WTC11 (cell line): ENCODE data around the gene BATF2. TPM values are rescaled to one million over a fixed set of nuclear protein-coding genes. Genes with fewer than 3 reads are reported as not detected.
A peak's percentile ranks its signal among the peaks of the same experiment; 100 is the strongest.

Source experiments
- ATAC-seq: fragments of 200-7000 bp; cut with Tn5 transposase; 2 replicates; pipeline ENCODE4 v1.10.0; 2021; ENCODE audit warnings: mild to moderate bottlenecking, moderate library complexity
- CTCF ChIA-PET: fragments of 300-600 bp; sonication (Branson Sonifier 250); formaldehyde crosslinking; loops from one replicate; lab custom pipeline; 2021; ENCODE audit warnings: antibody characterized with exemption; lab: Charles Lee
- POLR2A ChIA-PET: fragments of 350-600 bp; sonication (Branson Sonifier 250); formaldehyde crosslinking; loops from one replicate; lab custom pipeline; 2021; ENCODE audit warnings: antibody characterized with exemption; lab: Charles Lee
- DNase-seq: peaks from one replicate; pipeline ENCODE4 v3.0.0; 2021; ENCODE audit warnings: low spot score
- H3K27ac Mint-ChIP-seq: 2 replicates; pipeline ENCODE4 v1.8.0; 2021; ENCODE audit warnings: mixed read lengths
- H3K27me3 Mint-ChIP-seq: 2 replicates; pipeline ENCODE4 v1.8.0; 2021; ENCODE audit warnings: low read depth, mild to moderate bottlenecking, moderate library complexity, mixed read lengths
- H3K36me3 Mint-ChIP-seq: 2 replicates; pipeline ENCODE4 v1.8.0; 2021; ENCODE audit warnings: mixed read lengths
- H3K4me1 Mint-ChIP-seq: 2 replicates; pipeline ENCODE4 v1.8.0; 2022; ENCODE audit warnings: mixed read lengths
- H3K4me3 Mint-ChIP-seq: 2 replicates; pipeline ENCODE4 v1.8.0; 2021; ENCODE audit warnings: mild to moderate bottlenecking, moderate library complexity, mixed read lengths
- H3K9me3 Mint-ChIP-seq: 2 replicates; pipeline ENCODE4 v1.8.0; 2021; ENCODE audit warnings: mixed read lengths
- CREB1 ChIP-seq: sonication (generic); formaldehyde crosslinking; IDR thresholded peaks from 2 replicates; pipeline ENCODE4 v1.8.0; 2023; ENCODE audit warnings: mild to moderate bottlenecking, missing genetic modification reagents
- CREM ChIP-seq: sonication (generic); formaldehyde crosslinking; IDR thresholded peaks from 2 replicates; pipeline ENCODE4 v1.8.1; 2022; ENCODE audit warnings: mild to moderate bottlenecking, missing genetic modification reagents, moderate library complexity
- ELF4 ChIP-seq: sonication (generic); formaldehyde crosslinking; IDR thresholded peaks from 2 replicates; pipeline ENCODE4 v1.8.1; 2022; ENCODE audit warnings: low read depth, mild to moderate bottlenecking, moderate library complexity, missing genetic modification reagents
- EMX1 ChIP-seq: fragments of 250-450 bp; sonication (Bioruptor Pico); IDR thresholded peaks from 2 replicates; pipeline ENCODE4 v1.8.0; 2021; ENCODE audit warnings: mild to moderate bottlenecking
- GABPB1 ChIP-seq: sonication (generic); formaldehyde crosslinking; IDR thresholded peaks from 2 replicates; pipeline ENCODE4 v1.8.1; 2023; ENCODE audit warnings: mild to moderate bottlenecking, missing genetic modification reagents
- GTF2I ChIP-seq: fragments of 250-450 bp; sonication (Bioruptor Pico); conservative IDR thresholded peaks from 2 replicates; pipeline ENCODE4 v1.4.0; 2021; ENCODE audit warnings: mild to moderate bottlenecking
- HMGA2 ChIP-seq: fragments of 250-450 bp; sonication (Bioruptor Pico); IDR thresholded peaks from 2 replicates; pipeline ENCODE4 v1.4.0; 2021; ENCODE audit warnings: mild to moderate bottlenecking, moderate library complexity
- IRF2 ChIP-seq: sonication (generic); formaldehyde crosslinking; IDR thresholded peaks from 2 replicates; pipeline ENCODE4 v1.8.0; 2022; ENCODE audit warnings: low read depth, missing genetic modification reagents, borderline replicate concordance
- KAT7 ChIP-seq: sonication (generic); formaldehyde crosslinking; IDR thresholded peaks from 2 replicates; pipeline ENCODE4 v1.8.1; 2023; ENCODE audit warnings: missing genetic modification reagents, mild to moderate bottlenecking, borderline replicate concordance
- NR3C1 ChIP-seq: sonication (generic); formaldehyde crosslinking; conservative IDR thresholded peaks from 2 replicates; pipeline ENCODE4 v1.8.1; 2023; ENCODE audit warnings: low read depth, mild to moderate bottlenecking, missing genetic modification reagents
- SMAD3 ChIP-seq: sonication (generic); formaldehyde crosslinking; IDR thresholded peaks from 2 replicates; pipeline ENCODE4 v1.8.0; 2022; ENCODE audit warnings: missing genetic modification reagents, mild to moderate bottlenecking, borderline replicate concordance
- SP1 ChIP-seq: sonication (generic); formaldehyde crosslinking; conservative IDR thresholded peaks from 2 replicates; pipeline ENCODE4 v1.8.1; 2022; ENCODE audit warnings: missing genetic modification reagents
- TEAD1 ChIP-seq: sonication (generic); formaldehyde crosslinking; IDR thresholded peaks from 2 replicates; pipeline ENCODE4 v1.8.0; 2022; ENCODE audit warnings: mild to moderate bottlenecking, missing genetic modification reagents
- ZNF121 ChIP-seq: sonication (generic); formaldehyde crosslinking; IDR thresholded peaks from 2 replicates; pipeline ENCODE4 v1.8.0; 2023; ENCODE audit warnings: missing genetic modification reagents
- ZNF263 ChIP-seq: sonication (generic); formaldehyde crosslinking; IDR thresholded peaks from 2 replicates; pipeline ENCODE4 v1.8.1; 2022; ENCODE audit warnings: low read depth, mild to moderate bottlenecking, moderate library complexity, missing genetic modification reagents
- ZNF416 ChIP-seq: fragments of 250-450 bp; sonication (Bioruptor Pico); IDR thresholded peaks from 2 replicates; pipeline ENCODE4 v1.9.0; 2021; ENCODE audit warnings: mild to moderate bottlenecking, inconsistent platforms
- ZNF423 ChIP-seq: fragments of 250-450 bp; sonication (Bioruptor Pico); IDR thresholded peaks from 2 replicates; pipeline ENCODE4 v2.1.2; 2022; ENCODE audit warnings: mild to moderate bottlenecking, moderate library complexity
- ZNF671 ChIP-seq: fragments of 250-450 bp; sonication (Bioruptor Pico); IDR thresholded peaks from 2 replicates; pipeline ENCODE4 v1.8.0; 2021; ENCODE audit warnings: mild to moderate bottlenecking
- total RNA-seq: library from RNA; stranded (reverse); gene quantifications from 3 replicates; pipeline ENCODE4 v1.2.3, GENCODE V29; 2021
- TF ChIP-seq, protein P1 (sequence below): sonication (generic); formaldehyde crosslinking; IDR thresholded peaks from 2 replicates; pipeline ENCODE4 v1.8.1; 2023; ENCODE audit warnings: mild to moderate bottlenecking, missing genetic modification reagents
- TF ChIP-seq, protein P2 (sequence below): fragments of 250-450 bp; sonication (Bioruptor Pico); conservative IDR thresholded peaks from 2 replicates; pipeline ENCODE4 v1.9.0; 2021; ENCODE audit warnings: mild to moderate bottlenecking
- TF ChIP-seq, protein P3 (sequence below): sonication (generic); formaldehyde crosslinking; IDR thresholded peaks from 2 replicates; pipeline ENCODE4 v1.8.0; 2023; ENCODE audit warnings: mild to moderate bottlenecking, missing genetic modification reagents
- TF ChIP-seq, protein P4 (sequence below): sonication (generic); formaldehyde crosslinking; conservative IDR thresholded peaks from 2 replicates; pipeline ENCODE4 v1.8.1; 2023; ENCODE audit warnings: mild to moderate bottlenecking, low read depth, missing genetic modification reagents, moderate library complexity
- TF ChIP-seq, protein P5 (sequence below): sonication (generic); formaldehyde crosslinking; conservative IDR thresholded peaks from 2 replicates; pipeline ENCODE4 v1.8.1; 2022; ENCODE audit warnings: mild to moderate bottlenecking, missing genetic modification reagents

The BATF2 gene
- total RNA-seq, 1 experiment from 2014 or later = 1.3 TPM

DNA sequence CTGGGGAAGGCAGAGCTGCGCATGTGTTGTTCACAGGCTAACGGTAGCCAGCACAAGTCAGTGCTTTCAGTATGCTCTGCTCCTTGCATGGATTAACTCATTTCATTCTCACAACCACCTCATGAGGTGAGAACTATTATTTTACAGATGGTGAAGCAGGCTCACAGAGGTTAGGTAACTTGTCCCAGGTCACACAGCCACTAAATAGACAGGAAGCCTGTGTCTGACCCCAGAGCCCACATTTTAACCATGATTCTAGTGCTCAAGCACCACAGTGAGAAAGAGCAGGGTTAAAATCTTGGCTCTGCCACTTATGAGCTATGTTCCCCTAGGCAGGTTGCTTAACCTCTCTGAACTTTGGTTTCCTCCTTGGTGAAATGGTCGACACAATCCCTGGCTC lies 24.2 kb upstream of the BATF2 start:
- ATAC-seq (no peak), DNase-seq (no peak)
- TF ChIP-seq ZNF416 (CRISPR knock-in tag) (no peak), CREM (CRISPR knock-in tag) (no peak), ZNF423 (CRISPR knock-in tag) (no peak), NR3C1 (CRISPR knock-in tag) (no peak), GTF2I (no peak), KAT7 (no peak), SMAD3 (no peak)
- no peaks in the 10 kb centered on the region for H3K9me3 Mint-ChIP-seq
- H3K27me3 Mint-ChIP-seq = no peaks in the 10 kb centered on the region
- no peak overlapping the region for H3K27ac Mint-ChIP-seq
- peaks cover 45% of the 10 kb centered on the region for H3K36me3 Mint-ChIP-seq
- H3K4me1 Mint-ChIP-seq = peaks cover 8% of the 10 kb centered on the region
- H3K4me3 Mint-ChIP-seq = no peak overlapping the region
- ChIA-PET POLR2A (no interaction called here), CTCF (no interaction called here)

DNA sequence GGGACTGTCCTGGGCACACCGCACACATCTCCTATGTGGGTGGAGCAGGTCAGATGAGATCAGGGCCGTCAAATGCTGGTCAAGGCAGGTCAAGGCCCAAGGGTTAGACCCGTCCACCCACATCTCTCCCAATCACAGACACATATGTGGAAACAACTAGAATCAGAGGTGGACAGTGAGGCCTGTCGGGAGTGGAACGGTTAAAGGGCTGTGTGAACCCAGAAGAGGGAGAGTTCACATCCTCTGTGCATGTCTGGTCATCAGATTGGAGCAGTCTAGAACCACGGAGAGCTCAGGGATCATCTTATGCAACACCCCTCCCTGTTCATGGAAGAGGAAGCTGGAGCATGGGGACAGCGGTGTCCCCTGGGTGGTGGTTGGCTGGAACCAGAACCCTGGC lies 23.1 kb upstream of the BATF2 start:
- TF ChIP-seq, protein P1, sequence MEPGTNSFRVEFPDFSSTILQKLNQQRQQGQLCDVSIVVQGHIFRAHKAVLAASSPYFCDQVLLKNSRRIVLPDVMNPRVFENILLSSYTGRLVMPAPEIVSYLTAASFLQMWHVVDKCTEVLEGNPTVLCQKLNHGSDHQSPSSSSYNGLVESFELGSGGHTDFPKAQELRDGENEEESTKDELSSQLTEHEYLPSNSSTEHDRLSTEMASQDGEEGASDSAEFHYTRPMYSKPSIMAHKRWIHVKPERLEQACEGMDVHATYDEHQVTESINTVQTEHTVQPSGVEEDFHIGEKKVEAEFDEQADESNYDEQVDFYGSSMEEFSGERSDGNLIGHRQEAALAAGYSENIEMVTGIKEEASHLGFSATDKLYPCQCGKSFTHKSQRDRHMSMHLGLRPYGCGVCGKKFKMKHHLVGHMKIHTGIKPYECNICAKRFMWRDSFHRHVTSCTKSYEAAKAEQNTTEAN = no peak
- TF ChIP-seq EMX1 (CRISPR knock-in tag) (no peak), GABPB1 (CRISPR knock-in tag) (peak; percentile 35; the same call in 1 of the 2 replicates), TEAD1 (CRISPR knock-in tag) (no peak)
- peaks cover 11% of the 10 kb centered on the region for H3K4me1 Mint-ChIP-seq
- H3K27me3 Mint-ChIP-seq = no peaks in the 10 kb centered on the region
- POLR2A ChIA-PET = no interaction called here
- H3K36me3 Mint-ChIP-seq = peaks cover 45% of the 10 kb centered on the region
- no peak for DNase-seq
- no peak overlapping the region for H3K4me3 Mint-ChIP-seq
- H3K27ac Mint-ChIP-seq = no peak overlapping the region
- ATAC-seq = no peak
- H3K9me3 Mint-ChIP-seq = no peaks in the 10 kb centered on the region
- CTCF ChIA-PET = no interaction called here

DNA sequence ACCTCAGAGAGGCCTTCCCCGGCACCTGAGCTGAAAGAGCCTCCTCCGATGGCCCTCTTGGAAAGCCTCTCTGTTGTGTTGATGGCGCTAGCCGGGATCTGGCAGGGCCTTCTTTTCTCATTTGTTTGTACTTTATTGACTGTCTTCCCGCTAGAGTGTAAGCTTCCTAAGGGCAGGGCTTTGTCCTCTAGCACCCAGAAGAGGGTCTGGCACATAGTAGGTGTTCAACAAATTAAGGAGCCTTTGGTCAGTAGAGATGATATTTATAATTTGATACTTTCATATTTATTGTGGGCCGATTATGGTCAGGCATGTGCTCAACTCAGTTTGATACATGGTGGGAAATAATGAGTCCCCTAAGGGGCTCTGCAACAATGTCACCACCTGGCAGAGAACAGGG lies 21.2 kb upstream of the BATF2 start:
- POLR2A ChIA-PET = no interaction called here
- no peak overlapping the region for H3K4me3 Mint-ChIP-seq
- H3K36me3 Mint-ChIP-seq = peaks cover 45% of the 10 kb centered on the region
- H3K27ac Mint-ChIP-seq = no peak overlapping the region
- H3K27me3 Mint-ChIP-seq = no peaks in the 10 kb centered on the region
- H3K4me1 Mint-ChIP-seq = peaks cover 16% of the 10 kb centered on the region
- no peak for DNase-seq
- ATAC-seq = no peak
- H3K9me3 Mint-ChIP-seq = no peaks in the 10 kb centered on the region
- CTCF ChIA-PET = no interaction called here
- TF ChIP-seq ELF4 (CRISPR knock-in tag) (no peak), ZNF121 (no peak), SP1 (CRISPR knock-in tag) (no peak), ZNF671 (CRISPR knock-in tag) (no peak), IRF2 (CRISPR knock-in tag) (no peak), GABPB1 (CRISPR knock-in tag) (no peak), CREB1 (CRISPR knock-in tag) (no peak), CREM (CRISPR knock-in tag) (no peak), ZNF263 (no peak), HMGA2 (CRISPR knock-in tag) (no peak)
- TF ChIP-seq, protein P2, sequence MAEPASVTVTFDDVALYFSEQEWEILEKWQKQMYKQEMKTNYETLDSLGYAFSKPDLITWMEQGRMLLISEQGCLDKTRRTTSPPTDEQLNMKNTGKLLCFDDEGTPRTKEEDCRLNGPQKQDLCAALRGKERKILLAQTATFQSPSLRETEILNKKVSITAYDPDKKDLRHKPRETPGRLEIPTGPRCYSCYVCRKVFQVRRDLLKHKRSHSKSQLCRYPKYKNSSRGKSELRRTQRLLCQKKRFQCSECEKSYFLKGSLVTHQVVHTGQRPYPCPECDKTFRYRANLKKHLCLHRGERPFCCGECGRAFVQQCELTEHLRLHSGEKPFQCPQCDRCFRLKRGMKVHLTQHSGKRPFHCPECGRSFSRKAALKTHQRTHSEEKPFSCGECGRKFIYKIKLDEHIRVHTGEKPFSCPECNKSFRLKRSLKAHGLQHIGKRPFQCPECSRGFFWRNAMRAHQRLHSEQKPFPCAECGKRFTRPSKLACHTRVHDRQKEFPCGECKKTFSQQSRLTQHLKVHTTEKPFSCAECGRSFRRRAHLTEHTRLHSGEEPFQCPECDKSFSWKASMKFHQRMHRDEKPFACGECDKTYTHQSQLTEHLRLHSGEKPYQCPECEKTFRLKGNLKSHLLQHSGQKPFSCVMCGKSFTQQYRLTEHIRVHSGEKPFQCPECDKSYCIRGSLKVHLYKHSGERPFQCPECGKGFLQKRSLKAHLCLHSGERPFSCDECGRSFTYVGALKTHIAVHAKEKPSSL (CRISPR knock-in tag) = no peak
- TF ChIP-seq, protein P3, sequence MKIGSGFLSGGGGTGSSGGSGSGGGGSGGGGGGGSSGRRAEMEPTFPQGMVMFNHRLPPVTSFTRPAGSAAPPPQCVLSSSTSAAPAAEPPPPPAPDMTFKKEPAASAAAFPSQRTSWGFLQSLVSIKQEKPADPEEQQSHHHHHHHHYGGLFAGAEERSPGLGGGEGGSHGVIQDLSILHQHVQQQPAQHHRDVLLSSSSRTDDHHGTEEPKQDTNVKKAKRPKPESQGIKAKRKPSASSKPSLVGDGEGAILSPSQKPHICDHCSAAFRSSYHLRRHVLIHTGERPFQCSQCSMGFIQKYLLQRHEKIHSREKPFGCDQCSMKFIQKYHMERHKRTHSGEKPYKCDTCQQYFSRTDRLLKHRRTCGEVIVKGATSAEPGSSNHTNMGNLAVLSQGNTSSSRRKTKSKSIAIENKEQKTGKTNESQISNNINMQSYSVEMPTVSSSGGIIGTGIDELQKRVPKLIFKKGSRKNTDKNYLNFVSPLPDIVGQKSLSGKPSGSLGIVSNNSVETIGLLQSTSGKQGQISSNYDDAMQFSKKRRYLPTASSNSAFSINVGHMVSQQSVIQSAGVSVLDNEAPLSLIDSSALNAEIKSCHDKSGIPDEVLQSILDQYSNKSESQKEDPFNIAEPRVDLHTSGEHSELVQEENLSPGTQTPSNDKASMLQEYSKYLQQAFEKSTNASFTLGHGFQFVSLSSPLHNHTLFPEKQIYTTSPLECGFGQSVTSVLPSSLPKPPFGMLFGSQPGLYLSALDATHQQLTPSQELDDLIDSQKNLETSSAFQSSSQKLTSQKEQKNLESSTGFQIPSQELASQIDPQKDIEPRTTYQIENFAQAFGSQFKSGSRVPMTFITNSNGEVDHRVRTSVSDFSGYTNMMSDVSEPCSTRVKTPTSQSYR = no peak
- TF ChIP-seq, protein P4, sequence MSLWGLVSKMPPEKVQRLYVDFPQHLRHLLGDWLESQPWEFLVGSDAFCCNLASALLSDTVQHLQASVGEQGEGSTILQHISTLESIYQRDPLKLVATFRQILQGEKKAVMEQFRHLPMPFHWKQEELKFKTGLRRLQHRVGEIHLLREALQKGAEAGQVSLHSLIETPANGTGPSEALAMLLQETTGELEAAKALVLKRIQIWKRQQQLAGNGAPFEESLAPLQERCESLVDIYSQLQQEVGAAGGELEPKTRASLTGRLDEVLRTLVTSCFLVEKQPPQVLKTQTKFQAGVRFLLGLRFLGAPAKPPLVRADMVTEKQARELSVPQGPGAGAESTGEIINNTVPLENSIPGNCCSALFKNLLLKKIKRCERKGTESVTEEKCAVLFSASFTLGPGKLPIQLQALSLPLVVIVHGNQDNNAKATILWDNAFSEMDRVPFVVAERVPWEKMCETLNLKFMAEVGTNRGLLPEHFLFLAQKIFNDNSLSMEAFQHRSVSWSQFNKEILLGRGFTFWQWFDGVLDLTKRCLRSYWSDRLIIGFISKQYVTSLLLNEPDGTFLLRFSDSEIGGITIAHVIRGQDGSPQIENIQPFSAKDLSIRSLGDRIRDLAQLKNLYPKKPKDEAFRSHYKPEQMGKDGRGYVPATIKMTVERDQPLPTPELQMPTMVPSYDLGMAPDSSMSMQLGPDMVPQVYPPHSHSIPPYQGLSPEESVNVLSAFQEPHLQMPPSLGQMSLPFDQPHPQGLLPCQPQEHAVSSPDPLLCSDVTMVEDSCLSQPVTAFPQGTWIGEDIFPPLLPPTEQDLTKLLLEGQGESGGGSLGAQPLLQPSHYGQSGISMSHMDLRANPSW (CRISPR knock-in tag) = no peak
- TF ChIP-seq, protein P5, sequence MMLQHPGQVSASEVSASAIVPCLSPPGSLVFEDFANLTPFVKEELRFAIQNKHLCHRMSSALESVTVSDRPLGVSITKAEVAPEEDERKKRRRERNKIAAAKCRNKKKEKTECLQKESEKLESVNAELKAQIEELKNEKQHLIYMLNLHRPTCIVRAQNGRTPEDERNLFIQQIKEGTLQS = no peak
